Naive thymus-derived CD4-positive, alpha-beta T cell (primary cell): Measurements from ENCODE around the gene NEU4. TPM values are rescaled to one million over a fixed set of nuclear protein-coding genes. Genes with fewer than 3 reads are reported as not detected.

Experiments used
- ATAC-seq: fragments of 150-1000 bp; cut with Tn5 transposase; 2 replicates; pipeline ENCODE4 v1.10.0; 2021; ENCODE audit warnings: mild to moderate bottlenecking, moderate library complexity
- CTCF ChIA-PET: fragments of 350-600 bp; sonication (Branson Sonifier 250); formaldehyde crosslinking; loops from one replicate; lab custom pipeline; 2021; ENCODE audit warnings: antibody characterized with exemption; lab: Charles Lee
- POLR2A ChIA-PET: fragments of 350-600 bp; sonication (Branson Sonifier 250); formaldehyde crosslinking; loops from one replicate; lab custom pipeline; 2021; ENCODE audit warnings: antibody characterized with exemption, inconsistent platforms; lab: Charles Lee
- DNase-seq, 9 donors: peaks; one replicate each; pipeline versions ENCODE4 v3.0.0 to v3.0.0-alpha.2; 2020 to 2022; ENCODE audit warnings: mixed read lengths in 1 of 9
- H3K27ac ChIP-seq: one replicate; pipeline ENCODE4 v1.7.0; 2013; ENCODE audit warnings: mild to moderate bottlenecking, low read depth, low read length, moderate library complexity
- H3K27me3 ChIP-seq, 2 donors: one replicate each; pipeline ENCODE4 v1.7.0; 2013; ENCODE audit warnings: low read length in 2 of 2, mild to moderate bottlenecking in 2 of 2, moderate library complexity in 2 of 2; ENCODE audit not compliant: control insufficient read depth in 2 of 2, insufficient read depth in 2 of 2
- H3K36me3 ChIP-seq, 3 experiments: 1 replicate in 2 of 3; 2 replicates in 1 of 3; pipeline ENCODE4 v1.7.0; 2013; ENCODE audit warnings: low read length in 3 of 3, mild to moderate bottlenecking in 3 of 3, moderate library complexity in 1 of 3; ENCODE audit not compliant: insufficient read depth in 3 of 3, control insufficient read depth in 2 of 3
- H3K4me1 ChIP-seq, 2 donors: one replicate each; pipeline ENCODE4 v1.7.0; 2013; ENCODE audit warnings: low read length in 2 of 2, mild to moderate bottlenecking in 2 of 2, moderate library complexity in 1 of 2; ENCODE audit not compliant: control insufficient read depth in 2 of 2, insufficient read depth in 2 of 2
- H3K4me3 ChIP-seq: 2 replicates; pipeline ENCODE4 v1.7.0; 2013; ENCODE audit warnings: mild to moderate bottlenecking, low read length
- H3K9me3 ChIP-seq, 3 experiments: 1 replicate in 2 of 3; 2 replicates in 1 of 3; pipeline ENCODE4 v1.7.0; 2013; ENCODE audit warnings: low read length in 3 of 3; ENCODE audit not compliant: control insufficient read depth in 2 of 3
- H3K27ac Mint-ChIP-seq, 9 donors: one replicate each; pipeline ENCODE4 v1.8.0; 2020 to 2022; ENCODE audit warnings: mixed read lengths in 9 of 9, mild to moderate bottlenecking in 8 of 9, moderate library complexity in 5 of 9, inconsistent platforms in 2 of 9
- H3K27me3 Mint-ChIP-seq, 5 donors: one replicate each; pipeline ENCODE4 v1.8.0; 2021 to 2022; ENCODE audit warnings: mixed read lengths in 5 of 5, mild to moderate bottlenecking in 1 of 5
- H3K36me3 Mint-ChIP-seq, 5 donors: one replicate each; pipeline ENCODE4 v1.8.0; 2020 to 2022; ENCODE audit warnings: mixed read lengths in 5 of 5, mild to moderate bottlenecking in 3 of 5, inconsistent platforms in 1 of 5
- H3K4me1 Mint-ChIP-seq, 7 donors: one replicate each; pipeline ENCODE4 v1.8.0; 2020 to 2022; ENCODE audit warnings: mixed read lengths in 7 of 7, mild to moderate bottlenecking in 3 of 7, inconsistent platforms in 1 of 7
- H3K4me3 Mint-ChIP-seq, 10 donors: one replicate each; pipeline ENCODE4 v1.8.0; 2020 to 2022; ENCODE audit warnings: mild to moderate bottlenecking in 10 of 10, mixed read lengths in 10 of 10, moderate library complexity in 6 of 10, inconsistent platforms in 2 of 10
- H3K9me3 Mint-ChIP-seq, 11 donors: one replicate each; pipeline ENCODE4 v1.8.0; 2020 to 2022; ENCODE audit warnings: mixed read lengths in 11 of 11, mild to moderate bottlenecking in 4 of 11, inconsistent platforms in 1 of 11, moderate library complexity in 1 of 11
- intact Hi-C, 2 donors: fragments of 100-400 bp; cut with micrococcal nuclease; formaldehyde crosslinking; loops; one replicate each; pipeline ENCODE4 v1.15.1; 2023
- polyA plus RNA-seq, 2 donors: library from polyadenylated mRNA; unstranded; fragments of 300-500 nt; fragmentation: Illumina TruSeq; gene quantifications; one replicate each; pipeline ENCODE4 v1.2.3, GENCODE V29; 2021
- total RNA-seq, 6 experiments: library from RNA in 5 of 6; stranded (reverse) in 5 of 6; gene quantifications; 1 replicate in 5 of 6; 2 replicates in 1 of 6; pipeline ENCODE4 v1.2.3 and lab custom pipeline; 2021 to 2026

The NEU4 gene
- total and polyA plus RNA-seq, 7 experiments from 2014 or later: 1.1 to 13.9 (median 1.2) TPM; not detected in 4

GRCh38 chr2:241861264-241861663 is 52.3 kb downstream of the NEU4 start:
- H3K9me3 Mint-ChIP-seq: peaks cover 0 to 13% (median 0%) of the 10 kb centered on the region in 11 donors
- peak overlapping the region in 9 of 10 donors; percentile 9 to 70 (median 46) for H3K4me3 Mint-ChIP-seq
- H3K4me1 Mint-ChIP-seq: peaks cover 27 to 60% (median 51%) of the 10 kb centered on the region in 7 donors
- Histone ChIP-seq H3K9me3 (no peaks in the 10 kb centered on the region), H3K27ac (no peak overlapping the region), H3K4me3 (no peak overlapping the region), H3K4me1 (peaks cover 23 to 69% of the 10 kb centered on the region in 2 donors), H3K36me3 (no peaks in the 10 kb centered on the region), H3K27me3 (peaks cover 0 to 3% of the 10 kb centered on the region in 2 donors)
- CTCF ChIA-PET: no interaction called here
- H3K27ac Mint-ChIP-seq: peak overlapping the region in 5 of 9 donors; percentile 18 to 87 (median 76)
- peaks cover 7 to 46% (median 19%) of the 10 kb centered on the region in 5 donors for H3K27me3 Mint-ChIP-seq
- H3K36me3 Mint-ChIP-seq: peaks cover 0 to 5% (median 0%) of the 10 kb centered on the region in 5 donors
- intact Hi-C loops: loop anchor here in 1 of 2 donors (5.0 kb wide), 2 partner anchors 129 to 174 kb away; partner anchors contain the start of genes D2HGDH and DTYMK
- POLR2A ChIA-PET: no interaction called here
- DNase-seq: no peak
- no peak for ATAC-seq

- CTCF ChIA-PET: no interaction called here
Observed at GRCh38 chr2:241862093-241862492, 53.1 kb downstream of the NEU4 start.

GRCh38 chr2:241862775-241863535 is 54.0 kb downstream of the NEU4 start:
- H3K27me3 ChIP-seq: peaks cover 0 to 3% of the 10 kb centered on the region in 2 donors
- peaks cover 27 to 60% (median 53%) of the 10 kb centered on the region in 7 donors for H3K4me1 Mint-ChIP-seq
- H3K27ac ChIP-seq: no peak overlapping the region

More at GRCh38 chr2:241862093-241862492, 53.1 kb downstream of the NEU4 start:
- peaks cover 23 to 77% of the 10 kb centered on the region in 2 donors for H3K4me1 ChIP-seq
- POLR2A ChIA-PET: no interaction called here
- H3K27me3 ChIP-seq: peaks cover 0 to 3% of the 10 kb centered on the region in 2 donors
- peaks cover 27 to 54% (median 48%) of the 10 kb centered on the region in 7 donors for H3K4me1 Mint-ChIP-seq
- peaks cover 0 to 13% (median 0%) of the 10 kb centered on the region in 11 donors for H3K9me3 Mint-ChIP-seq
- no peaks in the 10 kb centered on the region for H3K36me3 ChIP-seq
- H3K4me3 ChIP-seq: no peak overlapping the region
- no peak overlapping the region for H3K27ac ChIP-seq
- intact Hi-C loops: loop anchor here in 1 of 2 donors (5.0 kb wide), 2 partner anchors 130 to 175 kb away; partner anchors contain the start of genes D2HGDH and DTYMK
- ATAC-seq (no peak), DNase-seq (no peak)
- no peaks in the 10 kb centered on the region for H3K9me3 ChIP-seq
- H3K27me3 Mint-ChIP-seq: peaks cover 7 to 46% (median 19%) of the 10 kb centered on the region in 5 donors
- peak overlapping the region in 2 of 9 donors; percentile 5 to 57 for H3K27ac Mint-ChIP-seq
- peaks cover 0 to 5% (median 0%) of the 10 kb centered on the region in 5 donors for H3K36me3 Mint-ChIP-seq
- H3K4me3 Mint-ChIP-seq: peak overlapping the region in 2 of 10 donors; percentile 4 to 38

GRCh38 chr2:241863536-241863954 is 54.6 kb downstream of the NEU4 start:
- no peak overlapping the region for H3K27ac ChIP-seq
- peaks cover 0 to 13% (median 0%) of the 10 kb centered on the region in 11 donors for H3K9me3 Mint-ChIP-seq
- peaks cover 0 to 3% of the 10 kb centered on the region in 2 donors for H3K27me3 ChIP-seq
- H3K4me1 Mint-ChIP-seq: peaks cover 33 to 62% (median 55%) of the 10 kb centered on the region in 7 donors
- peaks cover 7 to 46% (median 20%) of the 10 kb centered on the region in 5 donors for H3K27me3 Mint-ChIP-seq
- H3K9me3 ChIP-seq: no peaks in the 10 kb centered on the region
- H3K4me3 Mint-ChIP-seq: peak overlapping the region in 2 of 10 donors; percentile 51 to 73
- no peak overlapping the region for H3K4me3 ChIP-seq
- CTCF ChIA-PET: no interaction called here
- intact Hi-C loops: loop anchor here in 1 of 2 donors (5.0 kb wide), 2 partner anchors 131 to 176 kb away; partner anchors contain the start of genes D2HGDH and DTYMK
- ATAC-seq (peak; percentile 2), DNase-seq (peak in 1 of 9 donors; percentile 70)
- H3K4me1 ChIP-seq: peaks cover 31 to 89% of the 10 kb centered on the region in 2 donors
- H3K36me3 Mint-ChIP-seq: peaks cover 0 to 5% (median 0%) of the 10 kb centered on the region in 5 donors
- POLR2A ChIA-PET: no interaction called here
- H3K27ac Mint-ChIP-seq: peak overlapping the region in 1 of 9 donors; percentile 67
- H3K36me3 ChIP-seq: no peaks in the 10 kb centered on the region

More at GRCh38 chr2:241862775-241863535, 54.0 kb downstream of the NEU4 start:
- Histone ChIP-seq H3K36me3 (no peaks in the 10 kb centered on the region), H3K4me3 (no peak overlapping the region), H3K4me1 (peaks cover 31 to 83% of the 10 kb centered on the region in 2 donors), H3K9me3 (no peaks in the 10 kb centered on the region)
- Mint-ChIP-seq H3K27ac (peak overlapping the region in 1 of 9 donors; percentile 67), H3K36me3 (peaks cover 0 to 5% (median 0%) of the 10 kb centered on the region in 5 donors), H3K9me3 (peaks cover 0 to 13% (median 0%) of the 10 kb centered on the region in 11 donors), H3K4me3 (peak overlapping the region in 3 of 10 donors; percentile 9 to 73 (median 51)), H3K27me3 (peaks cover 7 to 46% (median 19%) of the 10 kb centered on the region in 5 donors)
- intact Hi-C loops: loop anchor here in 1 of 2 donors (5.0 kb wide), 2 partner anchors 131 to 176 kb away; partner anchors contain the start of genes D2HGDH and DTYMK
- no peak for DNase-seq
- ChIA-PET CTCF (no interaction called here), POLR2A (no interaction called here)
- ATAC-seq: no peak

GRCh38 chr2:241864168-241864849 is 55.3 kb downstream of the NEU4 start:
- DNase-seq (no peak), ATAC-seq (no peak)
- H3K27ac Mint-ChIP-seq: peak overlapping the region in 4 of 9 donors; percentile 15 to 65 (median 46)
- ChIA-PET POLR2A (no interaction called here), CTCF (no interaction called here)
- H3K36me3 ChIP-seq: no peaks in the 10 kb centered on the region
- peaks cover 35 to 69% (median 61%) of the 10 kb centered on the region in 7 donors for H3K4me1 Mint-ChIP-seq
- peaks cover 7 to 46% (median 20%) of the 10 kb centered on the region in 5 donors for H3K27me3 Mint-ChIP-seq
- peaks cover 0 to 3% of the 10 kb centered on the region in 2 donors for H3K27me3 ChIP-seq
- peaks cover 26 to 93% of the 10 kb centered on the region in 2 donors for H3K4me1 ChIP-seq
- H3K4me3 Mint-ChIP-seq: peak overlapping the region in 4 of 10 donors; percentile 5 to 54 (median 18)
- peaks cover 0 to 13% (median 0%) of the 10 kb centered on the region in 11 donors for H3K9me3 Mint-ChIP-seq
- peaks cover 0 to 5% (median 0%) of the 10 kb centered on the region in 5 donors for H3K36me3 Mint-ChIP-seq
- no peak overlapping the region for H3K27ac ChIP-seq
- intact Hi-C loops: loop anchor here in 1 of 2 donors (5.0 kb wide), 2 partner anchors 132 to 177 kb away; partner anchors contain the start of genes D2HGDH and DTYMK
- no peaks in the 10 kb centered on the region for H3K9me3 ChIP-seq
- no peak overlapping the region for H3K4me3 ChIP-seq

- peaks cover 7 to 46% (median 20%) of the 10 kb centered on the region in 5 donors for H3K27me3 Mint-ChIP-seq
- CTCF ChIA-PET: no interaction called here
- H3K27ac Mint-ChIP-seq: peak overlapping the region in 4 of 9 donors; percentile 48 to 76 (median 59)
- peaks cover 31 to 64% (median 56%) of the 10 kb centered on the region in 7 donors for H3K4me1 Mint-ChIP-seq
- H3K36me3 ChIP-seq: no peaks in the 10 kb centered on the region
- peak overlapping the region in 1 of 10 donors; percentile 29 for H3K4me3 Mint-ChIP-seq
- no peak overlapping the region for H3K4me3 ChIP-seq
- intact Hi-C loops: loop anchor here in 1 of 2 donors (5.0 kb wide), 2 partner anchors 133 to 178 kb away; partner anchors contain the start of genes D2HGDH and DTYMK
- peaks cover 0 to 3% of the 10 kb centered on the region in 2 donors for H3K27me3 ChIP-seq
- no peaks in the 10 kb centered on the region for H3K9me3 ChIP-seq
- H3K27ac ChIP-seq: no peak overlapping the region
- peaks cover 21 to 94% of the 10 kb centered on the region in 2 donors for H3K4me1 ChIP-seq
- H3K36me3 Mint-ChIP-seq: peaks cover 0 to 5% (median 0%) of the 10 kb centered on the region in 5 donors
- POLR2A ChIA-PET: no interaction called here
- H3K9me3 Mint-ChIP-seq: peaks cover 0 to 13% (median 0%) of the 10 kb centered on the region in 11 donors
- DNase-seq (no peak), ATAC-seq (no peak)
Observed at GRCh38 chr2:241864850-241865213, 55.8 kb downstream of the NEU4 start.
